ENCODE data around the gene SIT1.

The SIT1 gene

DNA sequence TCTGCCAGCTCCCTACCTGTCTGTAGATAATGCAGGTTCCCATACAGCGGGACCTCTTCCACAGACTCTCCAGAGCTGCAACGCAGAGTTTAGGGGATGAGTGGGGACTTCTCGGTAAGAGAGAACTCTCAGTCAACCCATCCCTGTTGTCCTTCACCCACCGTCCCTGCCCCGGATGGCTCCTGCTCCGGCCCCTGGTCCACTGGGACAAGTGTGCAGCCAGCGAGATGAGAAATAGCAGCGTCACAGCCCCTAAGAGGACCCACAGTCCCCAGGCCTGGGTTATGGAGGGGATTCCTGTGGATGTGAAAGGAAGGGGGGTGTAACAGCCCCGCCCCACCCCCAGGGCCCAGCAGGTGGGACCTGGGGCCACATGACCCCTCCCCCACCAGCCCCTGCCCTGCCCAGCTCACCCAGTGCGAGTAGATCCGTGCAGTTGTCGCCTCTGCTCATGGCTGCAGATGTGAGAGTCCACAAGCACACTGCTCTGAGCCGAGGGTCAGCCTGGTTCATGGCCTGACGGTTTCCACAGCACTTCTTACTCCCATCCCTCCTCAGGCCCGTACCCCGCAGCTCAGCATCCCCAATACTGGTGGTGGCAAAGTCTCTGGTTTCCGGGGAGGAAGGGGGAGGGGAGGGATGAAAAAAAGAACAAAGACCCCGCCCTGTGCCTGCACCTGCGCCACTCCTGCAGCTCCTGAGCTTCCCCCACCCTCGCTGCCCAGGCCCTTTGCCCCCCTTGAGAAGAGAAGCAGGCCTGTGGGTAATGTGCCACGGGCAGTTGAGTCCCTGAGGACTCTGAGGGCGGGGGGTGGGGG is at the start of gene SIT1:
Gene SIT1, minus strand, starts transcription at position 591 of the 818 bp plus-strand sequence. Its CDS starts 78 bp downstream, at position 513.
- peak; percentile 28 for DNase-seq

- DNase-seq = no peak
These were observed 49.3 kb upstream of the SIT1 start for GRCh38 chr9:35700031-35700430.

- no peak for DNase-seq
These were observed 47.5 kb upstream of the SIT1 start for GRCh38 chr9:35698231-35698630.

GRCh38 chr9:35697486-35697885 is 46.8 kb upstream of the SIT1 start:
- DNase-seq = no peak

GRCh38 chr9:35696520-35697215 is 45.9 kb upstream of the SIT1 start:
- DNase-seq = peak; percentile 61

DNA sequence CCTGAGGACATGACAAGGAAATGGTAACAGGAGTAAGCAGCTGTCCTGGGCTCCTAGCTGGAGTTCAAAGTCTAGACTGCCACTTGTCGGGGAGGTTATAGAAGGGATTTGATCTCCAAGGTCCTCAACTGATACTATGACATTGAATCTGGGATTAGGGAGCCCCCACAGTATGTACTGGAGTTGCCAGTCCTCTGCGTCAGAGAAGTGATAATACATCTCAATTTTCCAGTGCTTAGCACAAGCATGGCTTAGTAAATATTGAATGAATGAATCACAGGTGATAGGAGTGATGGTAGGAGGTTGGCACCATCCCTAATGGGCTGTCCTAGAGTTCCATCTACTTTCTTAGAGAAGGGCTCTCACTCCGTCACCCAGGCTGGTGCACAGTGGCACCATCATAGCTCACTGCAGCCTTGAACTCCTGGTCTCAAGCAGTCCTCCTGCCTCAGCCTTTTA is 45.2 kb upstream of the SIT1 start:
- DNase-seq = no peak

- no peak for DNase-seq
These were observed 41.1 kb upstream of the SIT1 start for GRCh38 chr9:35691757-35692301.

DNA sequence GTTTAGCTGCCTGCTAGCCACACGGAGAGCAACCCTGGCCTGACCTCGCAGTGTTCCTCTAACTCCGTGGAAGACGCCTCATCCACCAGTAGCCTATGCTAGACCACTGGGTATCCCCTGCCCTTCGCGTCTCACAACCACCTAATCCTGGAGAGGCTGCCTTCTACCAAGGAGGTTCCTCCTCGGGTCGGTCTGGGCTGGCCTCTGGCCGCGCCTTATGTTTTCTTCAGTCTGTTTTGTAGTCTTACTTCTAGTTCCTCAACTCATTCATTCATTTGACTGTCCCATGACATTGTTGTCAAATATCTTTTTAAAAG is 40.6 kb upstream of the SIT1 start:
- DNase-seq = no peak

- DNase-seq = no peak
These were observed 40.0 kb upstream of the SIT1 start for GRCh38 chr9:35690614-35691333.

DNA sequence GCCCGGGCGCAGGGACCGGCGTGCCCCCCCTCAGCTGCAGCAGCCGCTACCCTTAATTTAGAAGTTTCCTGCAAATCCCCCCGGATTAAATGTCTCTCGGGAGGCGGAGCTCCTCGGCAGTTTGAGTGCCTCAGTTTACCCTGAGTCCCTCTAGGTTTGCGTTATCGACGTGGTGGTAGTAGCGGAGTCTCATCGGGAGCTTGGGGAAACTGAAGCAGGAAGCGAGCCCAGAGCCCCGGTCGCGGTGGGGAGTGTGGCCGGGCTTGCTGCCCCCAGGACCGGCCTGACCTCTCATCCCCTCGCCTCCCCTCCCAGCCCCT is 39.5 kb upstream of the SIT1 start:
- DNase-seq = no peak

DNA sequence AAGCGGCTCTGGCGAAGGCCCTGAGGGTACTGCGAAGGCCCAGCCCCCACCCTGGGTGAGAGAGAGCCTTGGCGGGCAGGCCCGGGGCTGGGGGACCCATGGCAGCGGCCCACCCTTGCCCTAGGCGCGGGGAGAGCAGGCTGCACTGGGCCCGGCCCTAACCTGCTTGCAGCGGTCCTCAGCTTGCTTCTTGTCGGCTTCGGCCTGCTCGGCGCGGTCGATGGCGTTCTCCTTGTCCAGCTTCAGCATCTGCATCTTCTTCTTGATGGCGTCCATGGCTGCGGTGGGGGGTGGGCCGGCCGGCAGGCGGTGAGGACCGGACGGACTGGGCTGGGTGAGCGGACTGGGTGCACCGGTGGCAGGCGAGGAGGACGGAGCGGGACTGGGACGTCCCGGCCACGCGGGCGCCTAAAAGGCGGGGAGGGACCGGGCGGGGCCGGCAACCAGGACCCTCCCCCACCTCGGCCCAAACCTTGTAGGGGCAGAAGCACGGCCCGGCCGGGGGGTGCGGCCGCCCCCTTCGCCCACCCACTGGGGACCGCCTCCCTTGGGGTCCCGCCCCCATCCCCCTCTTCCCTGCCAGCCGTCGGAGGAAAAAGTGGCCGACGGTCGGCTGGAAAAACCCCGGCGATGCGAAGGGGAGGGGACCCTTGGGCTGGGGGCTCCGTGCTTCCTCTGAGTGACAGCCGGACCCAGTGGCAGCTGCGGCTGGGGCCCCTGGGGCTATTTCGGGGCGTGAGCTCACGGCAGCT is 39.0 kb upstream of the SIT1 start, which contains the start of gene TPM2:
Gene TPM2, minus strand, starts transcription at position 384 of the 752 bp plus-strand sequence. Its CDS starts 108 bp downstream, at position 276.
- DNase-seq = no peak

DNA sequence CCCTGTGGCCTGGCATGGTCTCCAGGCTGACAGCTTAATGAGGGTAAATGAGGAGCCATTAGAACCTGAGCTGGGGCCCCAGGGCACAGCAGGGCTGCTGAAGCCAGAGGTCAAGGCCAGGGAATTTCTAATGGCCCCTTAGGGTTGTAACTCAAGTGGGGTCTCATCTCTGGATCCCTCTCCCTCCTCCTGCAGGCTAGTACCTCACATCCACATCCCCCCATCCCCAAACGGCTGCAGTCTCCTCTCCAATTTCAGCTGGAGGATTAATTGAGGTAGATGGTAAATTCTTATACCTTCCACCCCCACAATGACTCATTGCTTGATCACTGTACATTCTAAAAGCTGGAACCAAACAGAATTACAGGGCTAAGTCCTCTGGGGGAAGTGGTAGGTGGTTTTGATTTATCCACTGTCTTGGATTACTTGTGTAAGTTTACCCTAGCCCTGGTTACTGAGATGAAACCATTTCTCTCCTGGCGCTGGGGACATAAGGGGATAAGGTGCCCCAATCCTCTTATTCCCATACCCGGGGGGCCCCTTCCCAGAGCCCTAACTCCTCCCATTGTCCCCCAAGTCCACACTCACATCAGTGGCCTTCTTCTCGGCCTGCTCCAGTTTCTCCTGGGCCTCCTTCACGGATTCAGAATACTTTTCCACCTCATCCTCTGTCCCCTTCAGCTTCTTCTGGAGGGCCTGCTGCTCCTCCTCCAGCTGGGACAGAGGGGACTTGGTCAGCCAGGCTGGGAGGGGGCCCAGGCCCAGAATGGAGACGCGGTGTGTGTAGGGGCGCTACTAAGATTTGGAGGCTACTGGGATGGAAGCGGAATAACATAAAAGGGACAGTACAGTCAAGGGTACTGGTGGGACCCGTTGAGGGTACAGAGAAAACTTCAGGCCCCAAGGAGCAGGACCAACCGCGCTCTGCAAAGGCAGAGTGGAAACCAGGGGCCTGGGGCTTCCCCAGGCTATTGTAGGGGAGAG is 38.1 kb upstream of the SIT1 start:
- no peak for DNase-seq

DNA sequence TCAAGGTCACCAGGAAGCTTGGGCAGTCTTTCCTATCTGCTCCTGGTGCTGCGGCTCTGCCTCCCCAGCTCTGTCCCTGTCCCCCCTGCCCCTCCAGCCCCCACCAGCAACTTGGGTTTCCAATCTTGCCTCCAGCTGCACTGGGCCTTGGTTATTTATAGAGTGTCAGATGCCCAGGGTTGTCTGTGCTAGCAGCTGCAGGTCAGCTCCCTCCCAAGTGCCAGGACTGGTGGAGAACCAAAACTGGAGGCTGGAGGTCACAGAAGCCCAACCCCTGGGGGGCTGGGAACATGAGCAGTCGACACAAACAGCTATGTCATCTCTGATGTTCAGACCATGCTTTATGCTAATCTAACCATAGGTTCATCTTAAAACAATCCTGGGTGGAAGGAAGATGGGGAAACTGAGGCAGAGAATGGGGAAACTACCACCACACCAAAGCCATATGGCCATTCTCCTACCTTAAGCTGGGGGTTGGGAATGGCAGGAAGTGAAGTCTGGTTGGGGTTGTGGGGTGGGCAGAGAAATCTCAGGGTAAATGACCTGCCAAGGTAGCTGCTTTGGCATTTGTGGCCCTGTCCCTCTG is 37.3 kb upstream of the SIT1 start:
- no peak for DNase-seq

GRCh38 chr9:35687306-35687705 is 36.6 kb upstream of the SIT1 start:
- no peak for DNase-seq

- no peak for DNase-seq
These were observed 35.8 kb upstream of the SIT1 start for GRCh38 chr9:35686222-35687203.

DNA sequence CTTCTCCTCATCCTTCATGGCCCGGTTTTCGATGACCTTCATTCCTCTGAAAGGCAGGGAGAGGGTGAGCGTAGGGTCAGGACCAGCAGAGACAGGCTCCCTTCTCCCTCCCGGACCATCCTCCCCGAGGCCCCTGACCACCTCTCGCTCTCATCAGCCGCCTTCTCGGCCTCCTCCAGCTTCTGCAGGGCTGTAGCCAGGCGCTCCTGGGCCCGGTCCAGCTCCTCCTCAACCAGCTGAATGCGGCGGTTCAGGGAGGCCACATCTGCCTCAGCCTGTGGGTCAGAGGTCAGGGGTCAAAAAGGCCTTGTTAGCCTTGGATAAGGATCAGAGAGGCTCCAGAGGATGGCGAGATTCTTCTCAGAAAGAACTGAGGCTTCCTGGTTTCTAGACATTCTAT is 34.8 kb upstream of the SIT1 start:
- DNase-seq = no peak

- no peak for DNase-seq
These were observed 34.2 kb upstream of the SIT1 start for GRCh38 chr9:35684921-35685320.

DNA sequence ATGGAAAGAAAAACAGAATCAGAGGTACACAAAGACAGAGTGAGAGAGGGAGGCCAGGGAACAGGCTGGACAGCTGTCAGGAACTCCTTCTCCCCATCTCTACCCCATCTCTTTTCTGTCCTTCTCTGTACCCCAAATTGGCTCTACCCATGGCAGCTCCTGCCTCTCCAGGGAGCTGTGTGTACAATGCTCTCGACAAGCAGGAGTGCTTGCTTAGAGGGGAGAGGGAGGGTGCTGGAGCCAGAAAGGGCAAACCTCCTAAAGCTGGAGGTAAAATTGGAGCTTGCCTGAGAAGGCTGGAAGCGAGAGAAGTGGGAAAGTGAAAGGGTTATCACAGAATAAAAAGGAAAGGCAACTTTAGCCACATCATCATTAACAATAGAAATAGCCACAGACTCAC is 32.6 kb upstream of the SIT1 start:
- DNase-seq = no peak

DNA sequence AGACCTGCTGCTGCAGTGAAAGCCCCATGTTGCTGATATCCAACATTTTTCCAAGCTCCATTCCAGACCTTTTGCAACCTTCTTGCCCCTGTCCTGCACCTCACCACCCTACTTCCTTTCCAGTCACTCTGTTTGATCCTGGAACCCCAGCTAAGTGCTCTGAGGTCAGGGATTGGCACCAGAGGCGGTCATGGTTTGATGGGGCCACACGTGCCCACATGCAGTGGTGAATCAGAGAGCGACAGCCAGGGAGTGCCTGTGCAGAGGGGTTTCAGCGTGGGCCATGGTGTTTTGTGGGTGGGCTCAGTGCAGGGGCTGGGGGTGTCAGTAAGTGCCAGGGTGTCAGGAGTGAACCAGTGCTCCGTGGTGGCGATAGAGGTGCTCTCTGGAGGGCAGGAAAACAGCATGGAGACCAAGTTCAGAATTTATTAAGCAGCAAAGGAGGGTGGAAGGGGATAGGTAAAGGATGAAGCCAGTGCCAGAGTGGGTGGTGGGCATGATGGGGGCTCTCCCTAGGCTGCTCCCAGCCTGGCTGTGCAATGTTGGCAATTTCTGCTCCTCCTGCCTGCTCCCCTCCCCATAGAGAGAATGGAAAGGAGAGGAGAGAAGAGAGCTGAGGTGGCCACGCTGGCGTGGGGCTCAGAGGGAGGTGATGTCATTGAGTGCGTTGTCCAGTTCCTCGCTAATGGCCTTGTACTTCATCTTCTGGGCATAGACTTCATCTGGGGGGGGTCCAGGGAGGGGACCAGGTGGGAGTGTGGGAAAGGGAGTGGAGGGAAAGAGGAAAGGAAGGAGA is 32.0 kb upstream of the SIT1 start:
- DNase-seq = no peak

Data from CD4-positive, alpha-beta T cell treated with Interleukin-15 for 1 hour (primary cell).